GM18867 (cell line): ENCODE data around the gene KLF3.
"Not testable (repeated sequence)": the region's sequence is repeated elsewhere in the genome, so short reads cannot be mapped to it uniquely, and the experiment has no call there.

Experiments
- ATAC-seq: cut with Tn5 transposase; IDR thresholded peaks from one replicate; pipeline ENCODE4 v1.9.1; 2021; ENCODE audit warnings: mild to moderate bottlenecking, moderate library complexity; ENCODE audit not compliant: unreplicated experiment

Gene KLF3

DNA sequence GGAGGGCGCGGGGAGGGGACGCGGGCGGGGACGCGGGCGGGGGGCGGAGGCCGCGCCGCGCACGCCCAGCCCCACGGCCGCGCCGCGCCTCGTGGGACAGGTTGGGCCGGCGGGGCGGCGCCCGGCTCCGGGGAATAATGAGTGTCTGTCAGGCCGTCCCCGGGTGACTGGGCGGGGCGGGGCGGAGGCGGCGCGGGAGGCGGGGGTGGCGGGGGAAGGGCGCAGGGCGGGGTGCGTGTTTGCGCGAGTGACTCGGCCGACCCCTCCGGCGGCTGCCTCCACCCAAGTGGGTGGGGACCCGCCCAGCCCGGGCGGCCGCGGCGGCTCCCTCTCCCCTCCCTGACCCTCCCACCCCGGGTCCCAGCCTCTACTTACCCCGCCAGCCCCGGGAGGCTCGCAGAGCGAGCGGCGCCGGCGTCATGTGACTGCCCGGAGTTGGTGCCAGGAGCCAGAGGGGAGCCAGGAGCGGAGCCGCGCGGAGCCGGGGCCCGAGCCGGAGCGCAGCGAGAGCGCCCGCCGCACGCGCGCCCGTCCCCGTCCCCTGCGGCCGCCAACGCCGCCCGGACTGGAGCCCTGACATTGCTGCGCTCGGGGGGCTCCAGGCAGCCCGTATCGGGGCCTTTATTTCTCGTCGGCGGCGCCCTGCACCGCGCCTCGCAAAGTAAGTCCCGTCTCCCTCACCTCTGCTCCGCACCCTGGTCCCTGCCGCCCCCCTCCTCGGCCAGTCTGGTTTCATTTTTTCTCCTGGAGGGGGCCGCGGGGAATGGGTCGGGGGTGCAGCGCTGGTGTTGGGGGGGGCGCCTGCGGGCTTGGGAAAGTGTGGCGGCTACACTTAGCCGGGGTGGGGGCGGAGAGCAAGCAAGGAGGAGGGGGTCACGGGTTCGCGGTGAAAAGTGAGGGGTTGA lies at the start of gene KLF3:
TSS of gene KLF3 (plus strand) at position 399 of the 905 bp plus-strand sequence. CDS start 16,427 bp downstream, outside the sequence.
- peak; percentile 81 for ATAC-seq

DNA sequence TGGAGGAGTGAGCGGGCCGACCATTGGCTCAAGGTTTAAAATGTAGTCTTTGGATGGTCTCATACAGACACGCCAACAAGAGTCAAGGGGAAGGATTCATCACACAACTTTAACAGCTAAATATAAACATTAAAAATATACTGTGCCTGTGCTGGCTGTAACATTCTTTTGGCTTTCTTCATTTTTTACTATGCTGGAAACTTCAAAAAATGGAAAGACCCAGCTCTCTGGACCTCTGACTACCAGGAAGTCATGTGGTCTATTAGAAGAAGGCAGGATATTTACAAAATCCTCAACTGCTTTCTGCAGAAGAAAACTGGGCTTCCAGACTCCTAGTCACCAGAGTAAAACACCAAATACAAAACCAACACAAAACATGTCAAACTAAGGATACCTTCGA lies 49.8 kb upstream of the KLF3 start:
- ATAC-seq, result no peak

DNA sequence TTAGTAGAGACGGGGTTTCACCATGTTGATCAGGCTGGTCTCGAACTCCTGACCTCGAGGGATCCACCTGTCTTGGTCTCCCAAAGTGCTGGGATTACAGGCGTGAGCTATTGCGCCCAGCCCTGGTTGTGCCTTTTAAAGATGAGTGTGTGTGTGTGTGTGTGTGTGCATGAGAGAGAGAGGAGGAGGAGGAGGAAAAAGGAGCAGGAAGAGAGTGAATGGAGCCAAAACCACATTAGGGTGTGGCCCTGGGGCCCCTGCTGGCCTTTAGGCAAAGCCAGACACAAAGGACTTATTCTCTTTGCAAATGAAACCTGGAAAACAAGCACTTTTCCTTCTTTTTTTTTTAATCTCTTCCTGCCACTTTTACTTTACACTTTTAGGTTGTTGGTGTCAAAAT lies 48.2 kb upstream of the KLF3 start:
- no peak for ATAC-seq

DNA sequence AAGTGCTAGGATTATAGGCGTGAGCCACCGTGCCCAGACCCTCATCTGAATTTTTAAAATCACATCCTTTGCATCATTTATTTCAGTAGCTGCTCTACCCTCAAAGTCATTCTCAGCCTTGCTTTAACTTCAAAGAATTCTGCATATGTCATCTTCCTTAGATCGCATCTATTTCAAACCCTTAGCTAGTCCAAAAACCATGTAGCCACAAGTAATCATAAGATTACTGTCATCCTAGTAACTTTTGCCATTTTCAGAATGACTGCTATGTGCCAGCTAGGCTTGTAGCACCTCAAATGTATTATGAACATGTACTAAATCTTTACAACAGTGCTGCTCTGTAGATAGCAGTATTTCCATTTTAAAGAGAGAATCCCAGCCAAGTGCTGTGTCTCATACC lies 45.5 kb upstream of the KLF3 start:
- ATAC-seq, result no peak

DNA sequence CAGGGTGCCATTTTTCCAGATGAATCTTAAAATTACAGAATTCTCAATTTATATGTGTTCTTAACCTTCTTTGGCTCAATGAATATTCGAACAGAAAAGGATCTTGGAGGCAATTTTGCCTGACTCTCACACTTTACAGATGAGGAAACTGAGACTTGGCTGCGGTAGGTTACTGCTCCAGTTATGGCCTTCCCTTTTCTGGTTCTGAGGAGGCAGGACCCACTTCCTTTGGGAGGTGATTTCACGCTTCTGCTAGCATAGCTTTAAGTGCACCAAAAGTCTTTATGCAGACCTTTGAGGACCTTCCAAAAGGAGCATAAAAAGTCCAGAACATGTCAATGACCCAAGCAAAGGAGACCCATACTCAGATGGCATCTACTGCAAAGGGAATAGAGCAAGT lies 44.7 kb upstream of the KLF3 start:
- ATAC-seq, result no peak

DNA sequence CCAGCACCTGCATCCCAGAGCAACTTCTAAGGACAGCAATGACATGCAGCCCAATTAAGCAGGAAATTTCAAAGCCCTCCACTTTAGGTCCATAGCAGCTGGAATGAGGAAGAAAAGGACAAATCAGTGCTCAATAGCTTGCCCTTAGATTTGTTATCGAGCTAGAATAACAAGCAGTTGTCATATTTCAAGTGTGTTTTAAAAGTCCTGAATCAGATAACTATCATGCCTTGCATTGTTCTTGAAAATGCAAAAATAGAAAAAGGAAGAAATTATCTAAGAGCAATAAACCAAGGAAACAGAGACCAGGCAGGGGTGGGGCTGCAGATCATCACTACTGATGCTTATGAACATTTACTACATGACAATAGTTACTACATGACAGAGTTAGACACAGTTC lies 43.9 kb upstream of the KLF3 start:
- no peak for ATAC-seq

DNA sequence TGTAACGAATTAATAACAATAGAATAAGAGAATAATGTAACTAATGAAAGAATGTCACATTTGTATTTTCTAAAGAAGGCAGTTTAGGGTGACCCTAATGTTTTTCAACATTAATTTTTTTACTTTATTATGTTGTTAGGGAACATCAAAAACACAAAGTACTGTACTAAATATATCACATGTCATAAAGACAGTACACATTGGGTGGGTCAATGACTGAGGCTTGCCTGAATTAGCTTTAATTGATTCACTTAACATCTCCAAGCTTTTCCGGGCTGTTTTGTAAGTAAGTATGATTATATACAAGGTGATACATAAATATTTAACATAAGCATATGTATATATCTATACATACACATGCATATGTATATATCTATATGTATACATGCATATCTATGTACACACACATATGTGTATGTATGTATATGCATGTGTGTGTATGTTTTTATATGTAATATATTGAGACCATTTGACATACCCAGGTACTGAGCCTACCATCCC lies 43.4 kb upstream of the KLF3 start:
- ATAC-seq, result no peak

DNA sequence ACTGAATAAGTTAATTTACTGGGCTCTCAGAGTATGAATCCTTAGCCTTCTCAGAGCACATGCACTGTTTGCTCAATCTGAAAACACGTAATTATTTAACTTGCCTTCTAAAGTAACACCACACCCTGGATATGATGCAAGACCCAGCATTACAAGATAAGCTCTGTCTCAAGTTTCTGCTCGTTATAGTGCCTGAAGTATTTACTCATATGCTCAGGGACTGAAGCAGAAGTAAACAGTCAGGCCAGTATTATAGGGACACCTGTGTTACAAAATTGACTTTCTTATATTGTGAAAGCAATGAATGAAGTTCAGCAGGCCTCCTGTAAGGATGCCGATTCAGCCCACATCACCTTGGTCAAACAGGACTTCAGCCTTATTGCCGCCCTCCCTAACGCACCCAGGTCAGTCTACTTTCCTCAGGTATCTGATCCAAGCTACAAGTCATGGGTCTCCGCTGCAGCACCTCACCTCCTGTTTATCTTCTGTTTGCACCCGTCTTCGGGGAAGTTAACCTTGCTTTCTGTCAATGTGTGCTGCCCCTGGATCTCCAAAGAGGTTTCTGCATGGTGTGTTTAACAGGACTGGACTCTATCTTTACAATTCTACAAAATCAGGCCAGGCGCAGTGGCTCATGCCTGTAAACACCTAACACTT lies 42.8 kb upstream of the KLF3 start:
- ATAC-seq, result no peak

DNA sequence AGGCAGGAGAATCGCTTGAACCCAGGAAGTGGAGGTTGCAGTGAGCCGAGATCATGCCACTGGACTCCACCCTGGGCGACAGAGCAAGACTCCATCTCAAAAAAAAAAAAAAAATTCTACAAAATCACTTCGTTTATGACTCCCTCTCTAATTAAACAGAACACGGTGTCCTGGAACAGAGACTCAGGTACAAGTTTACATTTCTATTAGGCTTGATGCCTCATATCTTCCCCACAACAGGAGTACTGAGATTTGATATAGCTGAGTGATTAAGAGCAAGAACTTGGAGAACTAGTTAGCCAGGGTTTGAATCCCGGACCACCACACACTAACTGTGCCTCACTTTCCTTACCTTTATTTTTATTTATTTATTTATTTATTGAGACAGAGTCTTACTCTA lies 42.2 kb upstream of the KLF3 start:
- no peak for ATAC-seq

DNA sequence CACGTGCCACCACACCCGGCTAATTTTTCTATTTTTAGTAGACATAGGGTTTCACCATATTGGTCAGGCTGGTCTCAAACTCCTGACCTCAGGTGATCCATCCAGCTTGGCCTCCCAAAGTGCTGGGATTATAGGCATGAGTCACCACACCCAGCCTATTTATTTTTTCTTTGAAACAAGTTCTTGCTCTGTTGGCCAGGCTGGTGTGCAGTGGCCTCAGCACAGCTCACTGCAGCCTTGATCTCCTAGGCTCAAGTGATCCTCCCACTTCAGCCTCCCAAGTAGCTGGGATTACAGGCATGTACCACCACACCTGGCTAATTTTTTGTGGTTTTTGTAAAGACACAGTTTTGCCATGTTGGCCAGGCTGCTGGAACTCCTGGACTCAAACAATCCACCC lies 41.7 kb upstream of the KLF3 start:
- ATAC-seq, result not testable (repeated sequence)

DNA sequence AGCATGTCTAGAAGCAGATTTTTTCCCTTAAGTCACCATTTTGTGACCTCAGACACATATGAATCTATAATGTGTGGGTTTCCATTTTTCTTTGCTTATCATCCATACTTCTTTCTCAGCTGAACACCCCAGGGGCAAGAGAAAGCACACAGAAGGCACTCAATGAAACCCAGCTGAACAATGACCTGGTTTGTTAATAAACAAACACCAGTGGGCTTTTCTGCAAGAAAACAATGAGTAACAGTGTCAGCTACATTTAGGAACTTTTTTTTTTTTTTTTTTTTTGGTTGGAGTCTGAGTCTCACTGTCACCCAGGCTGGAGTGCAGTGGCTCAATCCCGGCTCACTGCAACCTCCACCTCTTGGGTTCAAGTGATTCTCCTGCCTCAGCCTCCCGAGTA lies 40.7 kb upstream of the KLF3 start:
- no peak for ATAC-seq

DNA sequence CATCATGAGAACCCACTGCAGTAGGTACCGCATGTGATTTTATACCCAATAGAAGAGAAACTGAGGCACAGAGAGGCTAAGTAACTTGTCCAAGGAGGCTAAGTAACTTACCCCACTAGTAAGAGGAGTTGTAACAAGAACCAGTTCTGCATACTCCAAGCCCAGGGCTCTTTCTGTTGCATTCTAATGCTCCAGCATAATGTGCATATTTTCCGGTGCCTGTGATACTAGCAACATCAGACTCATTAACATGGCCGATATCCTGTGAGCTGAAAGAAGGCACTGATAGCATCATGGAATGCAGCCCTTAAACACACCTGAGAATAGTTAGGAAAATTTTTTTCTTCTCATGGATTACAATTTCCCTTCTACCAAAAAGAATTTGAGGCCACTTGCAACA lies 39.7 kb upstream of the KLF3 start:
- ATAC-seq, result no peak

DNA sequence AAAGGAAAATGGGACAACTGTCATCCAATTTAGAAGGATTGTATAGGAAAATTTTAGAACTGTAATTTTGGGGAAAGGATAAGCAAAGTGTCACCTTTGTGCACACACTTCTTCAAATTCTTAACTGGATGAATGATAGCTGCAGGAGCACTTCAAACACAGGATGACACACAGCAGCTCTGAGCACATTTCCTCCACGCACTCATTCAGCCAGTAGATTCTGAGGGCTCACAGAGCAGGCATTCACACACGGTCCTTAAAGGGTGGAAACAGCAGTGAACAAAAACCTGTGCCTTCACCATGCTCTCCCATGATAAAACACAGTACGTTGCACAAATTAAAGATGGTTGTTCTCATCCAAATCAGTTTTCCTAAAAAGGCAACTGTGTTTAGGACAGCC lies 38.5 kb upstream of the KLF3 start:
- ATAC-seq, result no peak

DNA sequence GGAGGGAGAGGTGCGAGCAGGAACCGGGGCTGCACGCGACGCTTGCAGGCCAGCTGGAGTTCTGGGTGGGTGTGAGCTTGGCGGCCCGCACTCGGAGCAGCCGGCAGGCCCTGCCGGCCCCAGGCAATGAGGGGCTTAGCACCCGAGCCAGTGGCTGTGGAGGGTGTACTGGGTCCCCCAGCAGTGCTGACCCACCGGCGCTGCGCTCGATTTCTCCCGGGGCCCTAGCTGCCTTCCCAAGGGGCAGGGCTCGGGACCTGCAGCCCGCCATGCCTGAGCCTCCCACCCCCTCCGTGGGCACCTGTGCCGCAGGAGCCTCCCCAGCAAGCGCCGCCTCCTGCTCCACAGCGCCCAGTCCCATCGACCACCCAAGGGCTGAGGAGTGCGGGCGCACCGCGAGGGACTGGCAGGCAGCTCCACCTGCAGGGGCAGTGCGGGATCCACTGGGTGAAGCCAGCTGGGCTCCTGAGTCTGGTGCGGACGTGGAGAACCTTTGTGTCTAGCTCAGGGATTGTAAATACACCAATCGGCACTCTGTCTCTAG lies 37.0 kb upstream of the KLF3 start:
- not testable (repeated sequence) for ATAC-seq

DNA sequence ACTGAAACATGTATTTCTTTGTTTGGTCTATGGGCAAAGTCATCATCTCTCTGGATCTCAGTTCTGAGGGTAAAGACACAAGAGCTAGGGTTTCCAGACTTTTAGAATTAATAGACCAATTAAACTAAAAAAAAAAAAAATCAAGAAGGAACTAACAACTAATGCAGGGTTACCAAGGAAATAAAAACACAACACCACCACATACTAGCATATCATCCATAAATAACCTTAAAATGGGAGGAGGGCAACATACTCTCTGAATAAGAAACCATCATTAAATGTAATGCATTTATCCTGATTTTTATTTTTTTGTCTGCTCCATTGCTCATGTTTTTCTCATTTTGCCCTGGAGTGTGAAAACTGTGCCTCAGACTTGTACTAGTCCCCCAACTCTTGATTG lies 33.5 kb upstream of the KLF3 start:
- no peak for ATAC-seq

DNA sequence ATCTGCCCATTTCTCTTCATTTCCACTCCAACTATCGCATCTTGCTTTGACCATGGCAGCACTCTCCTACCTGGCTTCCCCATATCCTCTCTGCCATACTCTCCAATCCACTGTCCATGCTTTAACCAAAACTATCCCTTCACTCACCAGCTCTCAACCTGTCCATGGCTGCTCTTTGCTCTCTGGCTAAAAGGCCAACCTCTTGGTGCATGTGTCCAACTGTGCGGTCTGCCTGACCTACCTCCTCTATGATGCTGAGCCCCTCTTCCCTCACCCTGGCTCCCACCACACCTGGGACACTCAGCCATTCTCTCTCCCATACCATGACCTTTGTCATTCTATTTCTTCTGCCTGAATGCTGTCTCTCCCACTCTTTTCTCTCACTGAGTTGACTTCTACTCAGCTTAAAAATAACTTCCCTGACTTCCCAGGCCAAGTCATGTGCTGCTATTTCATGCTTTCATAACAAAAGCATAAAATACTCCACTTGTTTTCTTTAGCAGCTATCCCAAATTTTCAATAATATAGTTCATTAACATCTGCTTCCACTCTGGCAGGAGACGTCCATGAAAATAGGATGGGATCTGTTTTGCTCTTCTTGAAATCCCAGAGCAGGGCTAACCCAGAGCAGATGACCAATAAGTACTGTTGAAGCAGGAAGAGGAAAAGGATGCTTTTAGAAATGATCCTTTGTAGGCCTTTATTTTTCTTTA lies 29.8 kb upstream of the KLF3 start:
- no peak for ATAC-seq

DNA sequence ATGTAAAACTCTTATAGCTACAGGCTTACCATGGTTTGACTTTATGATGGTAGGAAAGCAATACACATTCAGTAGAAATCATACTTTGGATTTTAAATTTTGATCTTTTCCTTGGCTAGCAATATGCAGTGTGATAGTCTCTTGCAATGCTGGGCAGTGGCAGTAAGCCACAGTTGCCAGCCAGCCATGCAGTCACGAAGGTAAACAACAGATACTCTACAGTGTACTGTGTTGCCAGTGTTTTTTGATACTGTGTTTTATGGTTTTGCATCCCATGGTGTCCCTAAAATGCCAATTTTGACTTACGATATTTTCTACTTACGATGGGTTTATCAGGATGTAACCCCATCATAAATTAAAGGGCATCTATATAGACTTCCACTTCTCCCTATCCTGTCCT lies 24.8 kb upstream of the KLF3 start:
- no peak for ATAC-seq

DNA sequence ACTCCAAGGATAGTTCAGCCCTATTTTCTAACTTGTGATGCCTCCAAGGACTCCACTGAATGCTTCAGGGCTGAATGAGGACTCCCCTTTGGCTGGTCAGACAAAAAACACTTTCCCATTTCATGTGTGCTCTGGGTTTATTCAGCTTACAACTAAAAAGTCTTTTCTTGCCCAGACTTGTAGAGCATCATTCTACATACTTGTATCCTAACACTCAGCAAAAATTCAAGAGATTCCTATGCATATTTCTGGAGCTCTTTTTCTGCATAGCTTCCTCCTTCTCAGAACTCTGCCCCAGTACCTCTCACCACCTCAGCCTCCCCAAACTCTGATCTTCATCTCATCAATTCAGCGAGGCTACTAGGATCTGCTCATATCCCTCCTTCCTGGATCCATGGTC lies 22.2 kb upstream of the KLF3 start:
- no peak for ATAC-seq

DNA sequence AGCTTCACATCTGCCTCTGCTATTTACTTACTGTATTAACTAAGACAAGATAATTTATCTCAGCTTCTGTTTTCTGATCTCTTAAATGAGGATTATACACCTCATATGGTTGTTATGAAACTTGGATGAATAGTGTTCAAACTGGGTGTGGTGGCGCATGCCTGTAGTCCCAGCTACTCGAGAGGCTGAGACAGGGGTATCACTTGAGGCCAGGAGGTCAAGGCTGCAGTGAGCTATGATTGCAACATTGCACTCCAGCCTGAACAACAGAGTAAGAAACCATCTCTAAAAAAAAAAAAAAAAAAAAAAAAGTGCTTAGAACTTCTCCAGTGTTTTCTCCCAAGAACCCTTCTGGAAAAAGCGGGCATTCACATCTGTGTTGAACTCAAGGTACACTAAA lies 19.8 kb upstream of the KLF3 start:
- ATAC-seq, result no peak

DNA sequence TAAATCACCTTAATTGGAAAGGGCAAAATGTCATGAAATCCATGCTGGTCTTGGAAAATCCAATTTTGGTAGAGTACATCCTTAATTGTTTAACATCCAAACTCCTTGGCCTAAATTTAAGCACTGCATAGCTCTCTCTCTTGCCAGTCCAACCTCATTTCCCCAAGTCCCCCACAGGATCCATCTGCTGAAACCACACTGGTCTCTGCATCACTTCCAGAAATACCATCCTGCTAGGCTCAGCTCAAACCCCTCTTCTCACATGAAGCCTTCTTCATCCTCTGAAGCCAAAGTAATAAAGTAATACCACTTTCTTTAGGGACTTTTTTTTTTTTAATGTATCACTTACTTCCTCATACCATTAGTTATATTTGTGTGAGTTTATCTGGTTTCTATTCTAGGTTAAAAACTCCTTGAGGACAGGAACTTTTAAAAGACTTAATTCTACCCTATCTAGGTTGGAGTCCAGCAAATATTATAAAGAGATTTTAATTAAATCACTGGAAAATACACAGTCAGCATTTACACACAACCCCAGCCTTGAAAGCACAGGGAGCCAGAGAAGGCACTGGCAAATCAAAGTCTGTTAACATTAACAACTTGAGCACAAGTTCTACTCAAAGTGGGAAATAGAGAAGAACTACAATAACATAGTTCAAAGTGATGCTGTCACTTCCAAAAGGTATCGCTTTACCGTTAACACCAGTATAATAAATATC lies 16.7 kb upstream of the KLF3 start:
- no peak for ATAC-seq

DNA sequence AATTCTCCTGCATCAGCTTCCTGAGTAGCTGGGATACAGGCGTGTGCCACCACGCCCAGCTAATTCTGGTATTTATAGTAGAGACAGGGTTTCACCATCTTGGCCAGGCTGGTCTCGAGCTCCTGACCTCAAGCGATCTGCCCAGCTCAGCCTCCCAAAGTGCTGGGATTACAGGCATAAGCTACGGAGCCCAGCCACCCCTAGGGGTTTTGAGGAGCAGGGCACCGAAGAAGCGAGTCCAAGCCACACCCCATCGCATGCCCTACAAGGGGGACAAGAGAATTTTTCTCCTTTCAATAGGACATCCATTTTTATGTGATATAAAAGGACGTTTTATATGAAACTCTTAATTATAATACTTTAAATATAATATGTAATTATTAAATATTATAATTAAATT lies 13.9 kb upstream of the KLF3 start:
- ATAC-seq, result no peak
